CD4-positive, alpha-beta T cell treated with Interleukin-1 beta for 1 hour (primary cell): ENCODE results near the gene CDH24.

Experiments used
- DNase-seq, 2 donors: peaks; one replicate each; pipeline ENCODE4 v3.0.0-alpha.2; 2020 to 2022

Gene CDH24

DNA sequence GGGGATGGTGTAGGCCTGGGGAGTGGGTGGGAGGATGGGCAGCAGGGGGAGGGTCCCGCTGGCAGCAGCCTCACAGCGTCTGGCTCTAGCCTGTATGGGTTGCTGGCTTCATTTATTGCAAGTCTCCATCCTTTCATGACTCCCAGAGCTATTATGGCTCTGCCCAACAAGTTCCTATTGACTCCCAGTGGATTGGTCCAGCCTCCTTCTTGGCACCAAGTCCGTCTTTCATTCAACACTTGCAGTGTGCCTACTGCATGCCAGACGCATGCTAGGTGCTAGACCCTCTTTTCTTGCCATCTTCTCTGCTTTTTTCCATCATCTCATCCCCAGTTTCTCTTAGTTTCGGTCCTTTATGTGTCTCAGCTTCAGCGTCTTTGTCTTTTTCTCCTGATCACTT, 14.2 kb downstream of the CDH24 start:
- no peak for DNase-seq

DNA sequence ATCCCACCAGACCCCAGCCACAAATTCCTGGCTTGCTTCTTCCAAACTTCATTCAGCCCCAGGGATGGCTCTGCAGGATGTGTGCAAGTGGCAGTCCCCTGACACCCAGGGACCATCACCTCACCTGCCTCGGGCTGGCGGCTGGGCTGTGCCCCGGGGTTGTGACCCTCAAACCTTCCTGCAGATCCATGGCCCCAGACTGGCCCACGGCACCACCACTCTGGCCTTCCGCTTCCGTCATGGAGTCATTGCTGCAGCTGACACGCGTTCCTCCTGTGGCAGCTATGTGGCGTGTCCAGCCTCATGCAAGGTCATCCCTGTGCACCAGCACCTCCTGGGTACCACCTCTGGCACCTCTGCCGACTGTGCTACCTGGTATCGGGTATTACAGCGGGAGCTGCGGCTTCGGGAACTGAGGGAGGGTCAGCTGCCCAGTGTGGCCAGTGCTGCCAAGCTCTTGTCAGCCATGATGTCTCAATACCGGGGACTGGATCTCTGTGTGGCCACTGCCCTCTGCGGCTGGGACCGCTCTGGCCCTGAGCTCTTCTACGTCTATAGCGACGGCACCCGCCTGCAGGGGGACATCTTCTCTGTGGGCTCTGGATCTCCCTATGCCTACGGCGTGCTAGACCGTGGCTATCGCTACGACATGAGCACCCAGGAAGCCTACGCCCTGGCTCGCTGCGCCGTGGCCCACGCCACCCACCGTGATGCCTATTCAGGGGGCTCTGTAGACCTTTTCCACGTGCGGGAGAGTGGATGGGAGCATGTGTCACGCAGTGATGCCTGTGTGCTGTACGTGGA, 15.0 kb downstream of the CDH24 start, which contains the start of gene PSMB11:
Gene PSMB11 (plus strand): TSS at position 51 of the 804 bp plus-strand sequence. CDS start 14 bp downstream, at position 65.
- DNase-seq = no peak

- DNase-seq = no peak
Observed at GRCh38 chr14:23041729-23042128, 15.6 kb downstream of the CDH24 start.

DNA sequence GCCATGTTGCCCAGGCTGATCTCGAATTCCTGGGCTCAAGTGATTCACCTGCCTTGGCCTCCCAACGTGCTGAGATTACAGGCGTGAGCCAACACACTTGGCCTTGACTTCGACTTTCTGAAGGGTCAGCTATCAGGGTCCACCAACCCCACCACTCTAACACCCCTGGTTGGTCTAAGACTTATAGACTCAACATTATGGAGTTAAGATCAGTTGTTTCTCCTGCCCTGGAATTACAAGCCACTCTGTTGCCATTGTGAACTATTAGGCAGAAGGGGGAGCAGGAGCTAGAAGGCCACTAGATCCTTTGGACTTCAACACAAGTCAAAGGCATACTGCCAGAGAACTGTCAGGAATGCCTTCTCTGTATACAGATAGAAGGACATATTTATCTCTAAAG, 17.2 kb downstream of the CDH24 start:
- DNase-seq = no peak

GRCh38 chr14:23035303-23036144, 21.8 kb downstream of the CDH24 start:
- DNase-seq = no peak

DNA sequence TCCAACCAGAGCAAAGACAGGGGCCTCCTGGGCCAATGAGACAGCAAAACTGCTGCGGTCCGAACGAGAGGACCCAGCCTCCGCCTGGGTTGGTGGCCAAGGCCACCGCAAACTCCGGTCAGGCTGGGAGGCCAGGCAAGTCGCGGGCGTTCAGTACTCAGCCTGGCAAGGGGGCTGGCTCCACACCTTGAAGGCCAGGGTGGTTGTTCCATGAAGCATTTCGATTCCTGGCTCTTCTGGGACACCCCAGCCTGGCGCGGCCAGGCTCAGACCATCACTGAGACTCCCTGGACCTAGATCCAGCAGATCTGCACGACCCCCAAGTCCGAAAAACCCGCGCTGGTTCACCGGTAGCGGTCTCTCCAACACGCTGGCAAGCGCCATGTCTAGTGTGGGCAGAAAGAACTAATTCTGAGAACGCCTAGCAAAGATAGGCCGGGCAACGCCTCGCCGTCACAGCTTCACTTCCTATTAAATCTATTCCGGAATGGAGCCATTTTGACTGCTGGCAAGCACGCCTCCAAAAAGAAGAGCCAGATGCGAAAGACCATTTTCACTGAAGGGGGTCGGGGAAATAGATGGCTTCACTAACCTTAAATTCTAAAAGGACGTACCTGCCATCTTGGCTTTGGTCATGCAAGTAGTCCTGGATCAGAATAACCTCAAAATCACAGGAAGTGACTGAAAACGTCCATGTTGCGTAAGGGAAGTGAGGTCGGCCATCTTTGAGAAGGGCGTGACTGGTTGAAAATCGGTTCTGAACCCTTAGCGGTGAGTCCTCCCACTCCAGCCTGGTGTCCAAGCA, 22.6 kb downstream of the CDH24 start, which contains the start of gene PSMB5:
Gene PSMB5 (minus strand): TSS at position 403 of the 805 bp plus-strand sequence. CDS start 19 bp downstream, at position 384.
- DNase-seq = peak; percentile 93

GRCh38 chr14:23033801-23034497, 23.4 kb downstream of the CDH24 start:
- no peak for DNase-seq

- DNase-seq = no peak
Observed at GRCh38 chr14:23033251-23033727, 24.0 kb downstream of the CDH24 start.

- DNase-seq = no peak
Observed at GRCh38 chr14:23030936-23031335, 26.4 kb downstream of the CDH24 start.

GRCh38 chr14:23028799-23029198, 28.5 kb downstream of the CDH24 start:
- DNase-seq = peak in 1 of 2 donors; percentile 43

DNA sequence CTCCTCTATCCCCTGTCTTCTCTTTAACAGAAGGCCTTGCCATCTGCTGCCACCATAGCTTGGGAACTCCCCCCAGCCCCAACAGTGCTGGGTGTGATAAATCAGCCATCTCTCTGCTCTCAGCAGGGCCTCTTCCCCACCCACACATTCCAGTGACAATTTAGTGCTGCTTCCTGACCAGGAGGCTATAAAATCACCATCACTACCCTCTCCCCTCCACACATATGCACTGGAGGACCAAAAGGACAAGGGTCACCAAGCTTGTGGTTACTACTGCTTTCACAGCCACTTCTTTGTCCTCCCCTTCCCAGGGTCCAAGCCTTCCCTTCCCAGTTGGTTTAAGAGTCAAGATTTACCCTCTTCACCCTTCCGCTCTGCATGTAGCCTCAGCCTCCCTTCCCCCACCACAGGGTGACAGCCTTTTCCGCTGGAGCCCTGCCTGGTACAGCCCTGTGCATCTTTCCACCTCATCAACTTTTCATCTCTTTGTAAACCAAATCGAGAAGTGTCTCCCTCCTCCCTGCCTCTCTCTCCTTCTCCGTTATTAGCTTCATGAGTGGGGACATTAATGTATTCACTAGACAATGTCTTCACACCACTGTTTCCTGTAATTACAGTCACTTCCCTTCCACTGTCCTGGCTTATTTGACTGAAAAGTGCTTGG, 32.0 kb downstream of the CDH24 start:
- no peak for DNase-seq

- DNase-seq = no peak
Observed at GRCh38 chr14:23024612-23025075, 32.7 kb downstream of the CDH24 start.

DNA sequence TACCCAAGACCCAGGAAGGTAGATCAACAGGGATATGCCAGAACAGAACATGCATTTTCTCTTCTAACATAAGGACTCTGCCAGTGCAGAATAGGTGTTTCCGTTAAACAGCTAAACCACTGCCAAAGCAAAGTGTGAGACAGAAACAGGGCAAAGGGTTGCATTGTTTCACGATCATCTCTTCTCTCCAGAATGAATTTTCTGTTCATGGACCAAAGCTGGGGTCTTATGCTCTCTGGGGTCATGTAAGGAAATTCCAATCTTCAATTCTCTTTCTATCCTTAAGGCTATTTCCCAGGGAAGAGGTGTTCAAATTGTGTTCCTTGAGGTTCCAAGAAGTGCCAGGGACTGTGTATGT, 33.5 kb downstream of the CDH24 start:
- no peak for DNase-seq

- no peak for DNase-seq
Observed at GRCh38 chr14:23023022-23023794, 34.1 kb downstream of the CDH24 start.

DNA sequence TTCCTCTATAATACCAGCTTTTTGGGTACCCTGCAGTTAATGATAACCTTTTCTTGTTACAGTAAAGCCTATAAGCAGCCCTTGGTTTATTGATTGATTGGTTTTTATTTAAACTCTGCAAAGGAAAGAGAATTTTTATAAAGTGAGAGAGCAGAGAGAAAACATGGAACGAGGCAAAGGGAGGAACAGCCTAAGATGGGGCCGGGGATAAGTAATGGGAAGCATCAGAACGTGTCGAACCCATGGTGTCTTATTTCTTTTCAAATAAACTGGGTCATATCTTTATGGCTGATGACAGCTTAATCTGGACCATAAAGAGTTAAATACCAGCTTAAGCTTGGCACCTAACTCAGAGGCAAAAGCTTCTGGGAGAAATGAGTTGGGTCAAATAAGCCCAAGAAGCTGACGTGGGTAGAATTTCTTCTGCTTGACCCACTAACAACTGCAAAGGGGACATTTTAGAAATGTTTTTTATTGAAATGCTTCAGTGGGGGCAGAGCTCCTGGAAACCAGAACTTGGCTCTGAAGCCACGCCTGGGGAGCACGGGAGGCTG, 35.4 kb downstream of the CDH24 start:
- no peak for DNase-seq

- no peak for DNase-seq
Observed at GRCh38 chr14:23021434-23021833, 35.9 kb downstream of the CDH24 start.

- DNase-seq = peak in 1 of 2 donors; percentile 3
Observed at GRCh38 chr14:23020143-23021128, 36.9 kb downstream of the CDH24 start.

GRCh38 chr14:23018107-23018506, 39.2 kb downstream of the CDH24 start:
- no peak for DNase-seq

- no peak for DNase-seq
Observed at GRCh38 chr14:23017091-23017490, 40.2 kb downstream of the CDH24 start.
